HG03025 (cell line): ENCODE measurements around the gene MAGI1.
A peak's percentile ranks its signal among the peaks of the same experiment; 100 is the strongest.

Experiments used
- ATAC-seq: cut with Tn5 transposase; IDR thresholded peaks from one replicate; pipeline ENCODE4 v1.9.1; 2021; ENCODE audit warnings: mild to moderate bottlenecking, moderate library complexity; ENCODE audit not compliant: unreplicated experiment, low FRiP score

MAGI1 gene

GRCh38 chr3:65483480-65483879 lies 555.2 kb downstream of the MAGI1 start:
- no peak for ATAC-seq

- no peak for ATAC-seq
These were observed 555.7 kb downstream of the MAGI1 start for GRCh38 chr3:65483011-65483410.

DNA sequence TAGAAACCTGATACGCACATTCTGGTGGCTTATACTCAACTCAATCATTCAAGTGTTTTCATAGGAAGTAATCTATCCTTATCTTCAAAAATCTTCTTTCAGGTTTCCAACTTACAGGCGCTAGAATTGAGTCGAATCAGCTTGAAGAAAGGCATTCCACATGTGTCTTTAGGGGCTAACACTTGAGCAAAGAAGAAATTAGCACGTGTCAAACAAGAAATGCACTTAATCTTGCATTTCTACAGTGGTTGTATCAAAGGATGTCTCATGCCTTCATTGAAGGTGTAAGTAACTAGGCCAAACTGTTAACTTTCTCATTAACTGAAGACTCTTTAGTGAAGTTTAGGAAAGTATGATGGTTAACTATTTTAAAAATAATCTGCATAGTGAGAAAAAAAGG lies 557.6 kb downstream of the MAGI1 start:
- no peak for ATAC-seq

- no peak for ATAC-seq
These were observed 558.7 kb downstream of the MAGI1 start for GRCh38 chr3:65479990-65480389.

DNA sequence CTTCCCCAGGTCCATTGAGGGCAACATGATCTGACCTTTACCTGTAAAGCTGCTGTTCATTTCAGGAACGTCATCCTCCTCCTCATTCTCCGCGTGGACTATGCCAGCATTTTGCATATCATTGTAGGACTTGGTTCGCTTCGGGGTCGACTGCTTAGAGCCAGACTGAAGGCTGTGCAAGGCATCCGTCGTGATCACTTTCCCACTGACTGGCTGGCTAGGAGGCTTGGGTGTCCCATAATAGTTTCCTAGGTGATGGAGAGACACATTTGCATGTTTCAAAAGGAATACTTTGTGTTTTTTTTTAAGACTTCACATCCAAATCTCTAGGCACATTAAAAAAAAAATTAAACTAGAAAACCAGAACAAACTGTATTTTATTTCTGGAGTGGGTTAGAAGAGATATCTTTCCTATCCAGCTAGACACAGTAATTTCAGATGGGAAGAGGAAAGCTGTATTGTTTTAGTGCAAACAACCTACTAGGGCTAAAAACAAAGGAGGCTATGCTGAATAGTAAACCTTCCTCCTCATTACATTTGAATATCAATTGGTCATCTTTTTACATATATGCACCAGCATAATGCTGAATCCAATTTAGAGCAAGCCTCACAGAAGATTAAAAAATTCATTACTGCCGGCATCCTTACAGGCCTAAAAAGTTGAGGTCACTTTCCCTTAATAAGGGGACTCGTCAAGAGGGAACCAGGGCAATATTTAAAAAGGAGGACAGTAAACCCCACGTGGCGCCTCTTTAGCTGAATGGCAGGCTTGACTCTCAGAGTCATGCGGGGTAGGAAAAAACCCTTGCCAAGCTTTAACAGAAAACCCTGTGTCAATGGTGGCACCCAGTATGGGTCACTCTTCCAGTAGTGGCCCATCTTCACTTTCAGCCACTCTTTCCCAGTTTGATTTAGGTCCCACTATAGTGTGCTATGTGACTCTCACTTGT lies 559.9 kb downstream of the MAGI1 start:
- no peak for ATAC-seq

DNA sequence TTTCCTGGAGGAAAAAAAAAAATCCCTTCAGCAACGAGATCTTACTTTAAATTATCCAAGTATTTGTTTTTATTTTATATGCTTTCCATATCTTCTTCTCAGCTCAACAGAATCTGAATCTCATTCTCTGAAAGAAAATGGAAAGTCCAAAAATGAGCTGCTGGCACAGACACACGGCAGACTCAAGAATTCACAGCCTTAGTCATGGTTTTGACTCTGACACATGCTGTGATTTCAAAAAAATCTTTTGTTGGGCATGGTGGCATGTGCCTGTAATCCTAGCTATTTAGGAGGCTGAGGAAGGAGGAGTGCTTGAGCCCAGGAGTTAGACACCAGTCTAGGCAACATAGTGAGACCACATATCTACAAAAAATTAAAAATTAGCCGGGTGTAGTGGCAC lies 565.0 kb downstream of the MAGI1 start:
- ATAC-seq: no peak

GRCh38 chr3:65472501-65472900 lies 566.2 kb downstream of the MAGI1 start:
- ATAC-seq: no peak

DNA sequence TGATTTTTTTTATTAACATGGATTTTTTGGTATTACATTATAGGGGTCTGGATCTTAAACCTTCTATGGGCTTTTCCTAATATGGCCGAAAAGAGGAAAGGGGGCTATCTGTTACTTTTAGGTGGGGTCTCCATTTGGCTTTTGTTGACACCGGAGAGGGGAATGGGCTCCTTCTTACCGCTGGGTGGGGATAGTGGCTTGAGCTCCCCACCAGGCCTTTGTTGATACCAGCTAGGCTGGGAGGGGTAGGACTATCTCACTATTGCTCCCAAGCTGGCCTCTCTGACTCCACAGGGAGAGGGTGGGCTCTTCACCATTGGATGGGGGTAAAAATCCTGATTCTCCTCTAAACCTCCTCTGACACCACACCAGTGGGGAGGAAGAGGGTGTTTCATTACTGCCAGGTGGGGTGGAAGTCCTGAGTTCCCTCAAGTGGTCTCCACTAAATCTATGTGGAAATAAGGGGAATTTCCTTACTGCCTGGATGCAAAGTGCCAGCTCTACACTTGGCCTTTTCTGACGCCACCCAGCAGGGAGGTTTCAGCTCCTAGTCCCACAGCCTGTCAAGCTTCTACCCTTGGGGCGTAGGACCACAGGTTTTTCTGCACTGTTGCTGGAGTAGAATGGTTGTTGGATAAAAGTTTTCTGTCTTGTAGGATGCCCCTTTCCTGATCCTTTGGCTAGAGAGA lies 572.3 kb downstream of the MAGI1 start:
- ATAC-seq: no peak

DNA sequence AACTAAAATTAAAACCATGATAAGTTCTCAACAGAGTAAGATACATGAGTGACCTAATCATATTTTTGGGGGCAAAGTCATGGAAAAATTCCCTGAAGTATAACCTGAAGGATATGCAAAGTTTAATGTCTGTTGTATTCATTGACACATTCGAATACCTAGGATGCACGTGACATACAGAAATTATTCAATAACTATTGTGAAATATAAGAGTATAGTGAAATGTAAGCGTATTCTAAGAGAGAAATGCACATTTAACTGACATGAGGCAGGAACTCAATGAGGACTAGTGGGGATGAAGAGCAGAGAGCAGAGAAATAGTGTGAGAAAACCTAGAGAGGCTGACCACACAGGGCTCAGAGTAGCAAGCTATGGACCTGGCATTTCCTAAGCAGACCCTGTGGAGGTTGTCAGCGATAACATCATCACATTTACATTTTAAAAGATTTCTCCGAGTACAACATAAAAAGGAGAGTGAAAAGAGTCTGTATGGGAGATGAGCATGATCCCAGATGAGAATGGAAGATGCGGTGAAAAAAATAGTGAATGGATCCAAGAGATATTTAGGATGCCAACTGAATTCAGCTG lies 588.8 kb downstream of the MAGI1 start:
- ATAC-seq: no peak

GRCh38 chr3:65448120-65448519 lies 590.6 kb downstream of the MAGI1 start:
- no peak for ATAC-seq

DNA sequence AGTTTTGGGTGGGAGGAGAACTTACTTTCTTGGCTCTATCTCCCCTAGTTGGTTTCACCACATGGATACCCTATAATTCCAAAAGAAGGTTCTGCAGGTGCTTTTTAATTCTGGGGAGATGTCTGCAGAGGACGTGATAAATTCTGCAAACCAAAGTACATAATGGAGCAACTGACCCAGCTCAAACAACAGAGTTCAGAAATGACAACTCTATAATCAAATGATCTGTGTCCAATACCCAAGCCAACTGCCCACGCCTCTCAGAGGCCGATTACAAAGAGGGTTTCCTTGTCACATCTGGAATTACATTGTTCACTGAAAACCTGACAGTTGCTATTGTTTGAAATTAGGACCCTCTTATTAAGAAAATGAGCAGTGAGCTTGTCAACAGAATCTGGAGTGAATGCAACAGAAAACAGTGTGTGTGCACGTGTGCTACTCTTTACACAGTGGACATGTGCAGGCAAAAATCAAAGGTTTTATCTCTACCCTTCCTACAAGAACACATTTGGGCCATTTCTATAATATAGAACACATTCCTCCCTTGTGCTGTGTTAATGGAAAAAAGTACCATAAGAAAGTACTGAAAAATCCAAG lies 593.0 kb downstream of the MAGI1 start:
- no peak for ATAC-seq

- ATAC-seq: no peak
These were observed 594.3 kb downstream of the MAGI1 start for GRCh38 chr3:65444447-65444815.

DNA sequence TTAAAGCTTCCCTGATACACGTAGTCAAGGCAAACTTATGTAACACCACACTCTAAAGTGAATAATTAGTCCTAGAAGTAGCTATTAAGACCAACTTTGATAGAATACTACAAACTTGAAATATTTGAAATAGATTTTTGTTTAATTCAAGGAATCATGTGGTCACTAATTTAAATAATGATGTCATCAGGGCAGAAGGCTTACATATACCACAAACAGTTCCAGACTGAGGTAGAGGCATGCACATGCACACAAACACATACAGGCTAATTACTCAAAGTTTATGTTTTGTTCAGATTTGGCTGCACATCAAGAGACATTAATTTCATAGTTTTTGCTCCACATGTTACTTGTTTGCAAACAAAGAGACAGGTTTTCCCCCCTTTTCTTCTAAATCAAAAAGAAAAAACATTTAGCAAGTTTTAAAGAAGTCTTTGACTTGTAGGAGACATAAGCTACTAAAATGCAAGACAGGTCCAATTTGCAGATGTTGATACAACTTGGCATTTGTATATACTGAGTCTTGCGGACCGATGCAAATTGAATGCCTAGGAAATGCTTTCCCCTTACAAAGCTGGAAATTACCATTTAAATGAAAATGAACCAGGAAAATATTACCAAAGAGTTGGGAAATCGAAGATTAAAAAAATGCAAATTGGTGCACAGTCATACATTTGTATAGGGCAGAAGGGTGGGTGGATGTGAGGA lies 594.8 kb downstream of the MAGI1 start:
- no peak for ATAC-seq

DNA sequence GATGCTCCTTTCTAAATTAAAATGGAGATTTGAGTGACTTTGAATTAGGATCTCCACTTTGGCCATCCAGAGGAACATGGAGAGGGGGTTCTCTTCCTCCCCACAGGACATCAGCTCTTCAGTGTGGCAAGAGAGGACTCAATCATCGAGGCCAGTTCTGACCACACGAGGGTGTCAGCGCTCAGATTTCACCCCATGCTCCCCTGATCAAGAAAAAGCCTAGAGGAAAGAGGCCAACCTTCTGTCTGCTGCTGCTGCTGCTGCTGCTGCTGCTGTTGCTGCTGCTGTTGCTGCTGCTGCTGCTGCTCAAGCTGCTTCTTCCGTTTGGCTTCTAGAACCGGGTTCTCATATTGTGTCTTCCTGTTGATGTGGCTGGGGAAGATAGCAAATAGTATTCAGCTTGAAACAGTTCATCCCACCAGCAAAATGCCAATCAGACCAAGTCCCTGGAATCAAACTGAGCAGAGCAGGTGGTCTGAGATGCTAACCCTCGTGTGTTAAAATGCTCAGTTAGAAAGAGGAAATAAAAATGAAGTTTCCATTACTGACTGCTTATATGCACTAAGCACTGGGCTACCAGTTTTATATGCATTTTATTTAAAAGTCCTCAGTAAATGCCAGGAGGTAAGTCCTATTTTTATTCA lies 599.0 kb downstream of the MAGI1 start:
- ATAC-seq: no peak

DNA sequence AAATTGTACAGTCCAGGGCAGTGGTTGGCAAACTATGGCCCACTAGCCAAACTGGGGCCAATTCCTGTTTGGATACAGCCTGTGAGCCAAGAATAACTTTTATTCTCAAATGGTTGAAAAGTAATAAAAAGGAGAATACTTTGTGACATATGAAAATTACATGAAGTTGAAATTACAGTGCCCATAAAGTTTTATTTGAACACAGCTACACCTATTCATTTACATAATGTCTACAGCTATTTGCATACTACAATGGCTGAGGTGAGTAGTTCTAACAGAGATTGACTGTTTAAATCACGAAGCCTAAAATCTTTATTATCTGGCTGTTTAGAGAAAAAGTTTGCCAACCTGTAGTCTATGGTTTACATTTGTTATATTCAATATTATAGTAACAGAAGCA lies 600.1 kb downstream of the MAGI1 start:
- no peak for ATAC-seq

DNA sequence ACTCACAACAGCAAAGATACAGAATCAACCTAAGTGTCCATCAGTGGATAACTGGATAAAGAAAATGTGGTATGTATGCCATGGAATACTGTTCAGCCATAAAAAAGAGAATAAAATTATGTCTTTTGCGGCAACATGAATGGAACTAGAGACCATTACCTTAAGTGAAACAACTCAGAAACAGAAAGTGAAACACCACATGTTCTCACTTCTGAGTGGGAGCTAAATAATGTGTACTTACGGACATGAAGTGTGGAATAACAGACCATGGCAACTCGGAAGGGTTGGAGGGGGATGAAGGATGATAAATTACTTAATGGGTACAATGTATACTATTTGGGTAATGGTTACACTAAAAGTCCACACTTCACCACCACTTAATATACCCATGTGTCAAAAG lies 600.6 kb downstream of the MAGI1 start:
- no peak for ATAC-seq

DNA sequence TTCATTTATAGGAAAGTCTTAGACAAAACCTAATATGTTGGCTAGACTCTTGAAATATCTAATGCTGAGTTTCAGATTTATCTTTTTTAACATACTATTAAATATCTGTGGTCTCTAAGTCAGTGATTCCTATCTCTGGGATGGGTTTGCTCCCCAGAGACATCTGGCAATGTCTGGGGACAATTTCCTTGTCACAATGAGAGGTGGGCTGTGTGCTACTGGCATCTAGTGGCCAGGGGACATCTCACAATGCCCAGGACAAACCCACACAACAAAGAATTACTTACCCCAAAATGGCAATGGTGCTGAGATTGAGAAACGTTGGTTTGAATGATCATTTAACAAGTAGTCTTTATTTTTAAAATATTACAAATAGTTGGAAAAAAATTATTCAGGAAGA lies 602.1 kb downstream of the MAGI1 start:
- no peak for ATAC-seq

DNA sequence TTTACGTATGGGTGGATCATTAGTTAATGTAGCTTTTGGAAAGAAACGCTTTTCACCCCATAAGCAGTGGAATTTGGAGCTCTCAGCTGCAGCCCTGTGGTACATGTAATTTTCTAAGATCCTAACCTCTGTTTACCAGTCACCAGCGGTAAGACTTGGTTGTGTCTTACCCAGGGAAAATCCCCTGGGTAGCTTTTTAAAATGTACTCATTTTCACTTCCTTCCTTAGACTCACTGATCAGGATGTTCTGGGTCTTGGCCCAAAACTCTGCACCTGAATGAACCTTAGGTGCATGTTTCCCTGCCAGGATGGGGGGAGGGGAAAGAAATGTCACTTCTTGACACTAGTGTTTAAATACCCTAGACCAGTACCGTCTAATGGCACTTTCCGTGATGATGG lies 605.2 kb downstream of the MAGI1 start:
- peak; percentile 66 for ATAC-seq

DNA sequence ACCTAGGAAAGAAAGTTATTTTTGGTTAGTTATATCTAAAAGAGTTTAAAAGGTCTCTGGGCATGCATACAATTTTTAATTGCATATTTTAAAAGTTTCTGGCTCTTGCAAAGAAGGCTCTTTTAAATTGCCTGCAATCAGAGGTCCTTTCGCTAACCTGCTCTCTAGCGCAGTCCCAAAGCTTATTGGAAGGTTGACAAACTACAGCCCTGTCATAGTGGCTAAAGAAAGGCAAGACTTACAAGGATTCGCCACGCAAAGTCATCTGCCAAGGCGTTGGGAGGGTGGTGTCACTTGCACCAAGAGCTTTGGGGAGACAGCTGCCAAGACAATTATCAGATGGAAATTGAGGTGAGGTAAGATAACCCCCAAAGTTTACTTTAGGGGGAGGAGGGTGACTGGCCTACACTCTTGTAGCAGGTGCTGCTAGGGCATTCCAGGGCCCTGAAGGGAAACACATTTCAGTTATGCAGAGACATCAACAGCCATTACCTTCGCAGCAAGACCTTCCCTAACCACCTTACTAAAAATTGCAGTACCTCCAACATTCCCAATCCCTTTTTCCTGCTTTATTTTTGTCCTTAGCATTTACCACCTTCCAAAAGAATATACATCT lies 606.2 kb downstream of the MAGI1 start:
- ATAC-seq: no peak

DNA sequence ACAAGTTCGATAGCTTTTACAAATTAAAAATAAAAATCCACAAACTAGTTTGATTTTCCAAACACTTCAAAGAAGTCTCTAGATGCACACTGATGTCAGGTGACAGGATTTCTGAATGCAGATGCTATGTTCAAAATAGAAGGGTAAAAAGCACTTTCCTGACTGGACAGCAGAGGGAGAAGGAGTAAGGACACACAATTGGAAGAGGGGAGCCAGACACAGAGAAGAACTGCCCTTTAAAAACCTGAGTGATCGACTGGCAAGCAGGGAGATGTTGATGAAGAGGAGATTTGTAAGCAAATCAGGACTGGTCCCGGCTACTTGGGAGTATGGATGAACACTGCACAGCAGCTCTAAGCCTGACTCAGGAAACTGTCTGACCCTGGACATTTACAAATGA lies 612.8 kb downstream of the MAGI1 start:
- ATAC-seq: no peak
